NCI-H2081 (cell line): Measurements from ENCODE around the gene SLC6A12.
A peak's percentile ranks its signal among the peaks of the same experiment; 100 is the strongest.

Experiments used
- DNase-seq, 2 experiments: peaks; one replicate each; lab custom pipeline; 2025; lab: John Stamatoyannopoulos, UW

The SLC6A12 gene

GRCh38 chr12:163406-163986 lies 50.5 kb downstream of the SLC6A12 start:
- no peak for DNase-seq

GRCh38 chr12:162467-163307 lies 51.3 kb downstream of the SLC6A12 start:
- no peak for DNase-seq

- DNase-seq, result no peak
These were observed 52.1 kb downstream of the SLC6A12 start for GRCh38 chr12:161823-162222.

- DNase-seq, result no peak
These were observed 53.1 kb downstream of the SLC6A12 start for GRCh38 chr12:160858-161257.

- DNase-seq, result no peak
These were observed 54.7 kb downstream of the SLC6A12 start for GRCh38 chr12:159156-159782.

GRCh38 chr12:157644-158043 lies 56.3 kb downstream of the SLC6A12 start:
- no peak for DNase-seq

- no peak for DNase-seq
These were observed 57.0 kb downstream of the SLC6A12 start for GRCh38 chr12:156945-157344.

GRCh38 chr12:155646-156045 lies 58.3 kb downstream of the SLC6A12 start:
- no peak for DNase-seq

- DNase-seq, result no peak
These were observed 59.0 kb downstream of the SLC6A12 start for GRCh38 chr12:155006-155405.

- no peak for DNase-seq
These were observed 59.9 kb downstream of the SLC6A12 start for GRCh38 chr12:154058-154457.

- peak; percentile 56 to 79 for DNase-seq
These were observed 60.7 kb downstream of the SLC6A12 start for GRCh38 chr12:153080-153746.

GRCh38 chr12:152440-152839 lies 61.5 kb downstream of the SLC6A12 start:
- no peak for DNase-seq

- no peak for DNase-seq
These were observed 62.4 kb downstream of the SLC6A12 start for GRCh38 chr12:151579-151978.

GRCh38 chr12:148676-149416 lies 65.1 kb downstream of the SLC6A12 start:
- DNase-seq, result no peak

- DNase-seq, result no peak
These were observed 66.7 kb downstream of the SLC6A12 start for GRCh38 chr12:147242-147641.

GRCh38 chr12:145369-145960 lies 68.5 kb downstream of the SLC6A12 start:
- DNase-seq, result no peak

- DNase-seq, result no peak
These were observed 69.2 kb downstream of the SLC6A12 start for GRCh38 chr12:144650-145284.

GRCh38 chr12:143964-144649 lies 69.8 kb downstream of the SLC6A12 start:
- peak in 1 of 2 experiments; percentile 16 for DNase-seq

- DNase-seq, result no peak
These were observed 73.8 kb downstream of the SLC6A12 start for GRCh38 chr12:140162-140561.
